HG03135 (cell line): ENCODE measurements around the gene NPPB.

ENCODE experiments used
- ATAC-seq: cut with Tn5 transposase; IDR thresholded peaks from one replicate; pipeline ENCODE4 v1.9.1; 2021; ENCODE audit warnings: mild to moderate bottlenecking, moderate library complexity; ENCODE audit not compliant: unreplicated experiment

The NPPB gene

DNA sequence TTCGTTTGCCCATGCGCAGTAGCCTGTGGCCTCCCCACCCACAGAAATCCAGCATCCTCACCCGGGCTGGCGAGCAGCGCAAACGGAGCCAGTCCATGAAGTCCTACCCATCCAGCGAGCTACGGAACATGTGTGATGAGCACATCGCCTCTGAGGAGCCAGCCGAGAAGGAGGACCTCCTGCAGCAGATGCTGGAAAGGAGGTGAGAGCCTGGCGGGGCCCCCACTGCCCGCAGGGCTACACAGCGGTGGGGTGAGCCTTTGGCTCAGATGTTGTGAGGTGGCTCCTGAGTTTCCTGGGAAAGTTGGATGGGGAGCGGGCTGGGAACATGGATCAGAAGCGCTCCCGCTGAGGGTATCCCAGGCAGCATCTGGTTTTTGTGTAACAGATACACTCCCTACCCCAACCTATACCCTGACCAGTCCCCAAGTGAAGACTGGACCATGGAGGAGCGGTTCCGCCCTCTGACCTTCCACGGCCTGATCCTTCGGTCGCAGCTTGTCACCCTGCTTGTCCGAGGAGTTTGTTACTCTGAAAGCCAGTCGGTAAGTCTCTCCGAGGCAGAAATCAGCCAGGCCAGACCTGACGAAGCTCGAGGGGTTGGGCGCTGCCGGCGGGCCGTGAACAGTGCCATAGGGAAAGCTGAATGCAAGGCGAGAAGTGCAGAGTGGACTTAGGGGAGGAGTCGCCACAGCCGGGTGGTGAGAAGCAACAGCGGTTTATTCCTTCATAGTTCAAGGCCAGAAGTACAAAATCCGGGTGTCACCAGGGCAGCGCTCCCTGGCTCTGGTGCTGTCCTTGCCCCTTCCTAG lies 21.6 kb downstream of the NPPB start:
- ATAC-seq = no peak

DNA sequence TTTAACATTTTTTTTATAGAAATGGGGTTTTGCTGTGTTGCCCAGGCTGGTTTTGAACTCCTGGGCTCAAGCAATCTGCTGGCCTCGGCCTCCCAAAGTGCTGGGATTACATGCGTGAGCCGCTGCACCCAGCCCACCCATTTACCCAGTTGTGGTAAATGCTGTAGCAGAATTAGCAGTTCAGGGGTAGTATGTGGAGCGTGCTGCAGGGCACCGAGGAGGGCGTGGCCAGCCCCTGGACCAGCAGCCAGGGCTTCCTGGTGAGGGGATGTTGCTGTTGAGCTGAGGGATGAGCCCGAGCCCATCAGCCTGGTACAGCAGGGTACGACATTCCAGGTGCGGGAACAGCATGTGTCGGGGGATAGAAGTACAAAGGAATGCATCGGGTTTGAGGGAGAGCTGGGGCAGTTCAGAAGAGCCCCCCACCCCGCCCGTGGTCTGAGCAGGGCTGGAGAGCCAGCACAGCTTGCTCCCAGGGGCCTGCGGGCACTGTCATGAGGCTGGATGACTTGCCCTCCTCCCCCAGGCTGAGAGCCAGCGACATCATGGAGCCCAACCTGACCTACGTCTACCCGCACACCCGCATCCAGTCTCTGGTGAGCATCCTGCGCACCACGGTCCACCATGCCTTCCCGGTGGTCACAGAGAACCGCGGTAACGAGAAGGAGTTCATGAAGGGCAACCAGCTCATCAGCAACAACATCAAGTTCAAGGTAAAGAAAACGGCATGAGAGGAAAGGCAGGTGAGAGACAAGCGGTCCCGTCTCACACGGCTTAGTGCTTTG lies 23.1 kb downstream of the NPPB start:
- ATAC-seq = no peak

DNA sequence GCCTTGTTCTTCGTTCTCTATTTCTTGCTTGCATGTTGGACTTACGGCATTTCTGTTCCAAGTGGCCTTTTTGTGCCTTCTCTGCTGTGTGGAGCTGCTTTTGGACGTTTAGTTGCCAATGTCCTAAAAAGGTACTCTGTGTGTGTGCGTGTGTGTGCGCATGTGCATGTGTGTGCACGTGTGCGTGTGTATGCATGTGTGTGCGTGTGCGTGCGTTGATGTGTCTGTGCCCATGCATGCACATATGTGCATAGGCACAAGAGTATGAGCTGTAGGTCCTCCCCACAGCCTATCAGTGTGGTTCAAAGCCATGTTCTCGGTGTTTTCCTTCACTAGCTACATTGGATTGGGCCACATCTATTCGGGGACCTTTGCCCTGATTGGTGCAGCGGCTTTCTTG lies 24.8 kb downstream of the NPPB start:
- no peak for ATAC-seq

DNA sequence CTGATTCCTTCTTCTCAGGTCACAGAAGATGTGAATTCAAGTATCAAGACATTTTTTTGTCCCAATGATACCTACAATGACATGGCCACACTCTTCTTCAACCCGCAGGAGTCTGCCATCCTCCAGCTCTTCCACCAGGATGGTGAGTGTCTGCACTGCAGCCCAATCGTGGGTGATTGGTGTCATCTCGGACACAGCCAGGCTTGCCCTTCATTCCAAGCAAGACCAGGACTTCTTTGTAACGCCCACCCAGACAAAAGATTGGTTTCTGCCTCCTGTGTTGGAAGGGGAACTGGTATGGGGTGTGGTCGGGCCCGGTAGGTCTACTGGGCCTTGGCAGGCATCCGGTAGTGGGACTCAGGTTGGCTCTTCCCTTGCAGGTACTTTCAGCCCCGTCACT lies 25.2 kb downstream of the NPPB start:
- ATAC-seq = no peak

DNA sequence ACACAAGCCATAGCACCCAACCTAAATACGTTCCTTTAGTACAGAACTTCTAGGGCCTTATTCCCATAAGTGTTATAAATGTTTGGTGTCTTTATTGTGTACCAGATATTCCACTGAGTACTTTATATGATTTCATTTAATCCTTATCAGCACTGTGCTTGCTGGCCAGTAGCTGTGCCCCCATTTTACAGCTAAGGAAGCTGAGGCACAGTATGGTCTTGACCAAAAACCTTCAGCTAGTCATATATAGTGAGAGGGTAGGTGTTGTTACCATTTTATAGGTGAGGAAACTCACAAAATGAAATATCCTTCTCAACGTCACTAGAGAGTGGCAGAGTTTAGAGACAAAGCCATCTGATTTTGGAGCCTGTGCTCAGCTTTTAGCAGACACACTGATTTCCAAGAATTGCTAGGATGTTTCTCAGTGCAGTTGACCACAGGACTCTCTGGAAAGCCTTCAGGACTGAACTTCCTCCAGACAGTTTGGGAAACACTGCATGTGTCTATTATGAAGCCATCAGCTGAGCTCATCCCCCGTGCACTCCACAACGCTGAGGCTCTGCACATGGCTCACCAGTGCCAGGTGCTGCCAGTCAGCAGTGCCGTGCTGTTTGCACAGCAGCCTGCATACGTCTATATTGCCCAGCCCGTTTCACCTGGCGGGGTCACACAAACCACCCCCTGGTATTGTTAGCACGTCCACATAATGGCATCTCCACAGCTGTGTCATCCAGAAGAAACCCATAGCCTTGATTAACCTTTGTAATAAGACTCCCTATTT lies 26.6 kb downstream of the NPPB start:
- no peak for ATAC-seq

DNA sequence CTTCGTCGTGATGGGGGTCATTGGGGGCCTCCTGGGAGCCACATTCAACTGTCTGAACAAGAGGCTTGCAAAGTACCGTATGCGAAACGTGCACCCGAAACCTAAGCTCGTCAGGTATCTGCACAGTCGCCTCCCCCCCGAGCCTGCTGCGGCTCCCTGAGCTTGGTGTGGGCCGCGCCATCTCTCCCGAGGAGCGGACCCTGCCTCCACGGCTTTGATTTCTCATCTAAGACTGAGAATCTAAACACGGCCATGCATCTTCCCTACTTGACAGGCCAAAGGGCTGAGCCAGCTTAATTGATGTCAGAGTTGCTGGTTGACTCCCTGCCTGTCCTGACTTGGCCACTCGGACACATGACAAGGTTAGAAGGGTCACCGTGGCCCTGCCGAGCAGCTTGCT lies 30.2 kb downstream of the NPPB start:
- no peak for ATAC-seq

DNA sequence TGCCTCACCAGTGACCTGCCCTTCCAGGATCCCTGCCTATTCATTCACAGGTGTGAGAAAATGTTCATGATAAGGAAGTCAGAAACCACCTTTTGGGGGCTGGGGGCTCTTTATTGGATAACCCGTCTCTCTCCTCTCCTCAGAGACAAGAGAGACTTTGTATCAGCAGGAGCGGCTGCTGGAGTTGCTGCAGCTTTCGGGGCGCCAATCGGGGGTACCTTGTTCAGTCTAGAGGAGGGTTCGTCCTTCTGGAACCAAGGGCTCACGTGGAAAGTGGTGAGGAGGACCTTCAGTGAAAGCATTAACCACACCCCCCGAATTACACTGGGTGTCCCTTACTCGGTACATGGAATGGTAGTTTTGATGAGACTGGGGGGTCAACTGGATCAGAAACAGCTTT lies 31.8 kb downstream of the NPPB start:
- ATAC-seq = no peak

DNA sequence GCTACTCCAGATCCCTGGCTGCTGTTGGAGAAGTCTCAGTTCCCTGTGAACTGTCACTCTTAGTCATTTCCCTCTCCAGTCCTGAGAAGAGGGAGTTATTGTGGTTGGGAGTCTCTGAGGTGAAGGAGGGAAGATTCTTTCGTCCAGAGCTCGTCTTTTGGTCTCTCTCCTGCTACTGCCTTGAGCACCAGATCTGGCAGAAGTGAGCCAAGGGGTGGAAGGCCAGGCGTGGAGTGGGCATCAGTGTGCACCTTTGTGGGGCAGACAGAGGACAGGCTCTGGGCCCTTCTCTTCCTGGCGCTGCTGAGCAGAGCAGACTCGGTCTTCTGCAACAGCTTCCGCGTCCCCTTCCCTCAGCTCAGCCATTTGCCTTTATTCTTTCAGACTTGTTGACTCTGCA lies 33.6 kb downstream of the NPPB start:
- no peak for ATAC-seq

DNA sequence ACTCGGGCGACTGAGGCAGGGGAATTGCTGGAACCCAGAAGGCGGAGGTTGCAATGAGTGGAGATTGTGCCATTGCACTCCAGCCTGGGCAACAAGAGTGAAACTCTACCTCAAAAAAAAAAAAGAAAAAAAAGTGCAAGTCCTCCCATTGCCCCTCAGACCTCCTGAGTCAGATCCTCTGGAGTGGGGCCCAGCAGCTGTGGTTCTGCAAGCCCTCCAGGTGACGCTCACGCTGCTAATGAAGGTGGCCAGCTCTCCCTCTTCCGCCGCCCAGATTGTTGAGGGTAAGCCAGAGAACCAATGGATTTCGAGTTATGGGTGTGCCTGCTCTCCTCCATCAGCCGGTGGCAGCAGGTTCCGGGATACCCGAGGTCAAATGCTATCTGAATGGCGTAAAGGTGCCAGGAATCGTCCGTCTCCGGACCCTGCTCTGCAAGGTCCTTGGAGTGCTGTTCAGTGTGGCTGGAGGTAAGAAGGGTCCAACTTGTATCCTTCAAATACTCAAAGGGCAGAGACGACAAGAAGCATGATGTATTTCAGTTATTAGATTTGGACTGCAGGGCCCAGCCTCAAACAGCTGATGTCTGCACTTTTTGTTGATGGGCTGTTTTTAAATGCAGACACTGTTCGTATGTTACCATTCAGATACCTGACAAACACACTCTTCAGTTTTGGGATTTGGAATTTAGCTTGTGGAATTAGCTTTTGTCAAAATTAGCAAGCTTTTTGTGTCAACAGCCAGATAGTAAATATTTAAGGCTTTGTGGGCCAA lies 35.2 kb downstream of the NPPB start:
- ATAC-seq = no peak

DNA sequence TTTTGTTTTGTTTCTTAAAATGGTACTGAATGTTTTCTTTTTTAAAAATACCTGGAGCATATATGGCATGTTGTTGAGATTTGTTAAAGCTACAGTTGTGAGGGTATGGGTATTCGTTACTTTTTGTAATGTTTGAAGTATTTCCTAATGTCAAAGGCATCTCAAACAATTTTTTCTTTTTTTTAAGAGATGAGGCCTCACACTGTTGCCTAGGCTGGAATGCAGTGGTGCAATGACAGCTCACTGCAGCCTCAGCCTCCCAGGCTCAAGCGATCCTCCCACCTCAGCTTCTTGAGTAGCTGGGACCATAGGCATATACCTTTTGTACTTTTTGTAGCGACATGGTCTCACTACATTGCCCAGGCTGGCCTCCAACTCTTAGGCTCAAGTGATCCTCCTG lies 36.7 kb downstream of the NPPB start:
- no peak for ATAC-seq

DNA sequence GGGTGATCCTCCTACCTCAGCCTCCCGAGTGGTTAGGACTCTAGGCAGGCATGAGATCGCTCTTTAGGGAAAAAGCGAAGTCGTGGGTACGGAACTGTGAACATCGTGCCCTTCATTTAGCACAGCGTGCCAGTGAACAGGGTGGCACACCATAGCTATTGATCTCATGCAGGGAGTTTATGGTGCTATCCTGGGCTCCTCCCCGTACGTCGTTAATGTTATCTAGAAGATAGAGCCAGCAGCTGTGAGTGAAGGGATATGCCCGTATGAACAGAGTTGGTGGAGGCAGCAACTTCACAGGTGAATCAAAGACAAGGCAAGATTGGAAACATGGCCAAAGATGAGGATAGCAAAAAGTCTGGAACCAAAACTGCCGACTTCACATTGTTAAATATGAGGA lies 41.6 kb downstream of the NPPB start:
- no peak for ATAC-seq

DNA sequence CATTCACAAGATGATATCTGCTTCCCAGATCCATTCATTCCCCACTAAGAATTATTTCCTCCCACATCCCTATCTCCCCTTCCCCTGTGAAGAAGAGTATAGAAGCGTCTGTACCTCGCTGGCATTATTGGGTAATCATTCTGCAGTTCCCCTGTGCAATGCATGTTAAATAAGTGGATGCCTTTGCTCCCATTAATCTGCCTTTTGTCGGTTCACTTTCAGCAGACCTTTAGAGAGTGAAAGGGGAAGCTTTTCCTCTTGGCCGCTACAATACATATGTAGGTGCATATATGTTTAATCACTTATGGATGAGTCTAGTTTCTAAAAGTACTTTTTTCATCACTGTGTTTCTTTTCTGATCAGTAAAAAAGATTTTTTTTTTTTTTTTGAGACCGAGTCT lies 45.7 kb downstream of the NPPB start:
- no peak for ATAC-seq
